CD4-positive, CD25-positive, alpha-beta regulatory T cell (primary cell): ENCODE measurements around the gene DLGAP4. TPM values are rescaled to one million over a fixed set of nuclear protein-coding genes. Genes with fewer than 3 reads are reported as not detected.

Source experiments
- ATAC-seq, 2 donors: fragments of 150-1000 bp; cut with Tn5 transposase; one replicate each; pipeline ENCODE4 v1.10.0; 2021; ENCODE audit warnings: low read depth in 2 of 2, moderate number of reproducible peaks in 2 of 2, moderate library complexity in 1 of 2
- DNase-seq, 3 donors: peaks; one replicate each; pipeline versions ENCODE4 v3.0.0 to v3.0.0-alpha.2; 2012 to 2022; ENCODE audit warnings: mixed read lengths in 1 of 3
- H3K27ac ChIP-seq: one replicate; pipeline ENCODE4 v1.7.0; 2013; ENCODE audit warnings: mild to moderate bottlenecking, low read length; ENCODE audit not compliant: insufficient read depth, poor library complexity, severe bottlenecking
- H3K27me3 ChIP-seq: one replicate; pipeline ENCODE4 v1.7.0; 2013; ENCODE audit warnings: low read length; ENCODE audit not compliant: control insufficient read depth, insufficient read depth
- H3K36me3 ChIP-seq: one replicate; pipeline ENCODE4 v1.7.0; 2013; ENCODE audit warnings: mild to moderate bottlenecking, low read length, moderate library complexity; ENCODE audit not compliant: control insufficient read depth, insufficient read depth
- H3K4me1 ChIP-seq: 2 replicates; pipeline ENCODE4 v1.7.0; 2013; ENCODE audit warnings: mild to moderate bottlenecking, low read length; ENCODE audit not compliant: insufficient read depth, control insufficient read depth, poor library complexity, severe bottlenecking
- H3K4me3 ChIP-seq: one replicate; pipeline ENCODE4 v1.7.0; 2013; ENCODE audit warnings: low read depth, mild to moderate bottlenecking, low read length, moderate library complexity
- H3K9me3 ChIP-seq, 2 experiments: 1 replicate in 1 of 2; 2 replicates in 1 of 2; pipeline ENCODE4 v1.7.0; 2013; ENCODE audit warnings: low read length in 2 of 2, mild to moderate bottlenecking in 1 of 2, moderate library complexity in 1 of 2; ENCODE audit not compliant: control insufficient read depth in 2 of 2
- H3K27ac Mint-ChIP-seq, 3 donors: one replicate each; pipeline ENCODE4 v1.8.0; 2020 to 2022; ENCODE audit warnings: mild to moderate bottlenecking in 3 of 3, mixed read lengths in 3 of 3, moderate library complexity in 2 of 3
- H3K27me3 Mint-ChIP-seq: one replicate; pipeline ENCODE4 v1.8.0; 2022; ENCODE audit warnings: mild to moderate bottlenecking, mixed read lengths
- H3K36me3 Mint-ChIP-seq: one replicate; pipeline ENCODE4 v1.8.0; 2020; ENCODE audit warnings: mixed read lengths
- H3K4me1 Mint-ChIP-seq, 4 donors: one replicate each; pipeline ENCODE4 v1.8.0; 2020 to 2022; ENCODE audit warnings: mixed read lengths in 4 of 4, mild to moderate bottlenecking in 1 of 4
- H3K4me3 Mint-ChIP-seq, 4 donors: one replicate each; pipeline ENCODE4 v1.8.0; 2020 to 2022; ENCODE audit warnings: mild to moderate bottlenecking in 4 of 4, mixed read lengths in 4 of 4, moderate library complexity in 3 of 4
- H3K9me3 Mint-ChIP-seq, 7 donors: one replicate each; pipeline ENCODE4 v1.8.0; 2020 to 2022; ENCODE audit warnings: mixed read lengths in 7 of 7, mild to moderate bottlenecking in 3 of 7, moderate library complexity in 2 of 7
- polyA plus RNA-seq, 4 donors: library from polyadenylated mRNA; unstranded; fragments of 300-500 nt; fragmentation: Illumina TruSeq; gene quantifications; one replicate each; pipeline ENCODE4 v1.2.3, GENCODE V29; 2021
- total RNA-seq: library from RNA; stranded (reverse); gene quantifications from one replicate; pipeline ENCODE4 v1.2.3, GENCODE V29; 2022

DLGAP4 gene
- total and polyA plus RNA-seq, 5 donors from 2014 or later = 10.8 to 43.5 (median 14.7) TPM

GRCh38 chr20:36272547-36273220 lies 33.5 kb upstream of the DLGAP4 start:
- Histone ChIP-seq H3K4me3 (no peak overlapping the region), H3K27me3 (no peaks in the 10 kb centered on the region), H3K36me3 (no peaks in the 10 kb centered on the region), H3K27ac (no peak overlapping the region), H3K4me1 (no peaks in the 10 kb centered on the region), H3K9me3 (no peaks in the 10 kb centered on the region)
- peaks cover 17% of the 10 kb centered on the region for H3K27me3 Mint-ChIP-seq
- H3K4me1 Mint-ChIP-seq = no peaks in the 10 kb centered on the region
- H3K36me3 Mint-ChIP-seq = no peaks in the 10 kb centered on the region
- peak overlapping the region in 1 of 3 donors; percentile 84 for H3K27ac Mint-ChIP-seq
- DNase-seq (no peak), ATAC-seq (no peak)
- H3K9me3 Mint-ChIP-seq = peaks cover 0 to 2% (median 0%) of the 10 kb centered on the region in 7 donors
- H3K4me3 Mint-ChIP-seq = no peak overlapping the region

- Mint-ChIP-seq H3K36me3 (no peaks in the 10 kb centered on the region), H3K4me3 (no peak overlapping the region), H3K27ac (no peak overlapping the region), H3K9me3 (peaks cover 0 to 2% (median 0%) of the 10 kb centered on the region in 7 donors), H3K27me3 (peaks cover 17% of the 10 kb centered on the region), H3K4me1 (no peaks in the 10 kb centered on the region)
- ATAC-seq (no peak), DNase-seq (peak in 1 of 3 donors; percentile 32)
- no peak overlapping the region for H3K4me3 ChIP-seq
- no peaks in the 10 kb centered on the region for H3K9me3 ChIP-seq
- H3K4me1 ChIP-seq = no peaks in the 10 kb centered on the region
- no peaks in the 10 kb centered on the region for H3K36me3 ChIP-seq
- no peak overlapping the region for H3K27ac ChIP-seq
- no peaks in the 10 kb centered on the region for H3K27me3 ChIP-seq
Measured at GRCh38 chr20:36273414-36274180, 32.5 kb upstream of the DLGAP4 start.

- H3K4me1 ChIP-seq = no peaks in the 10 kb centered on the region
- Mint-ChIP-seq H3K27ac (no peak overlapping the region), H3K36me3 (no peaks in the 10 kb centered on the region), H3K4me1 (no peaks in the 10 kb centered on the region), H3K27me3 (peaks cover 22% of the 10 kb centered on the region), H3K4me3 (no peak overlapping the region), H3K9me3 (peaks cover 0 to 2% (median 0%) of the 10 kb centered on the region in 7 donors)
- no peak for ATAC-seq
- no peaks in the 10 kb centered on the region for H3K9me3 ChIP-seq
- no peaks in the 10 kb centered on the region for H3K36me3 ChIP-seq
- H3K27ac ChIP-seq = no peak overlapping the region
- no peak overlapping the region for H3K4me3 ChIP-seq
- no peak for DNase-seq
- no peaks in the 10 kb centered on the region for H3K27me3 ChIP-seq
Measured at GRCh38 chr20:36274181-36274841, 31.8 kb upstream of the DLGAP4 start.

GRCh38 chr20:36275011-36275410 lies 31.1 kb upstream of the DLGAP4 start:
- Histone ChIP-seq H3K27me3 (no peaks in the 10 kb centered on the region), H3K36me3 (no peaks in the 10 kb centered on the region), H3K27ac (no peak overlapping the region), H3K4me3 (no peak overlapping the region), H3K4me1 (no peaks in the 10 kb centered on the region), H3K9me3 (no peaks in the 10 kb centered on the region)
- DNase-seq = no peak
- H3K4me3 Mint-ChIP-seq = no peak overlapping the region
- H3K27me3 Mint-ChIP-seq = peaks cover 25% of the 10 kb centered on the region
- H3K36me3 Mint-ChIP-seq = no peaks in the 10 kb centered on the region
- ATAC-seq = no peak
- H3K4me1 Mint-ChIP-seq = no peaks in the 10 kb centered on the region
- peaks cover 0 to 2% (median 0%) of the 10 kb centered on the region in 7 donors for H3K9me3 Mint-ChIP-seq
- H3K27ac Mint-ChIP-seq = no peak overlapping the region

GRCh38 chr20:36275441-36276189 lies 30.5 kb upstream of the DLGAP4 start:
- Mint-ChIP-seq H3K4me3 (no peak overlapping the region), H3K27me3 (peaks cover 26% of the 10 kb centered on the region), H3K36me3 (no peaks in the 10 kb centered on the region), H3K27ac (peak overlapping the region in 1 of 3 donors; percentile 79), H3K4me1 (no peaks in the 10 kb centered on the region), H3K9me3 (peaks cover 0 to 2% (median 0%) of the 10 kb centered on the region in 7 donors)
- Histone ChIP-seq H3K4me1 (no peaks in the 10 kb centered on the region), H3K4me3 (no peak overlapping the region), H3K9me3 (no peaks in the 10 kb centered on the region), H3K27ac (no peak overlapping the region), H3K36me3 (no peaks in the 10 kb centered on the region), H3K27me3 (no peaks in the 10 kb centered on the region)
- DNase-seq (no peak), ATAC-seq (no peak)

GRCh38 chr20:36277546-36277945 lies 28.6 kb upstream of the DLGAP4 start:
- Mint-ChIP-seq H3K27ac (no peak overlapping the region), H3K27me3 (peaks cover 24% of the 10 kb centered on the region), H3K36me3 (no peaks in the 10 kb centered on the region), H3K9me3 (peaks cover 0 to 2% (median 0%) of the 10 kb centered on the region in 7 donors), H3K4me1 (no peaks in the 10 kb centered on the region), H3K4me3 (no peak overlapping the region)
- no peaks in the 10 kb centered on the region for H3K9me3 ChIP-seq
- DNase-seq (no peak), ATAC-seq (no peak)
- H3K27me3 ChIP-seq = no peaks in the 10 kb centered on the region
- no peaks in the 10 kb centered on the region for H3K4me1 ChIP-seq
- no peak overlapping the region for H3K4me3 ChIP-seq
- H3K27ac ChIP-seq = no peak overlapping the region
- H3K36me3 ChIP-seq = no peaks in the 10 kb centered on the region

- H3K4me3 ChIP-seq = no peak overlapping the region
- no peaks in the 10 kb centered on the region for H3K4me1 Mint-ChIP-seq
- no peaks in the 10 kb centered on the region for H3K9me3 ChIP-seq
- H3K4me1 ChIP-seq = no peaks in the 10 kb centered on the region
- H3K27me3 ChIP-seq = no peaks in the 10 kb centered on the region
- ATAC-seq = no peak
- no peak overlapping the region for H3K4me3 Mint-ChIP-seq
- no peak for DNase-seq
- H3K27ac Mint-ChIP-seq = no peak overlapping the region
- H3K27me3 Mint-ChIP-seq = peaks cover 25% of the 10 kb centered on the region
- no peaks in the 10 kb centered on the region for H3K36me3 Mint-ChIP-seq
- H3K27ac ChIP-seq = no peak overlapping the region
- no peaks in the 10 kb centered on the region for H3K36me3 ChIP-seq
- peaks cover 0 to 2% (median 0%) of the 10 kb centered on the region in 7 donors for H3K9me3 Mint-ChIP-seq
Measured at GRCh38 chr20:36279362-36279761, 26.8 kb upstream of the DLGAP4 start.
